Measurements from ENCODE around the gene DKC1.

GRCh38 chrX:154791467-154791866 lies 28.8 kb downstream of the DKC1 start:
- no peak for TF ChIP-seq CTCF (IDR thresholded peaks at IDR 0.05)
- TF ChIP-seq EZH2 (IDR thresholded peaks at IDR 0.05), result no peak
- TF ChIP-seq EZH2phosphoT487 (IDR thresholded peaks at IDR 0.05), result no peak
